GM21367 (cell line): ENCODE data around the gene SORT1.
"Not testable (repeated sequence)": the region's sequence is repeated elsewhere in the genome, so short reads cannot be mapped to it uniquely, and the experiment has no call there.

Source experiments
- ATAC-seq: cut with Tn5 transposase; IDR thresholded peaks from one replicate; pipeline ENCODE4 v1.9.1; 2021; ENCODE audit not compliant: unreplicated experiment

SORT1 gene

DNA sequence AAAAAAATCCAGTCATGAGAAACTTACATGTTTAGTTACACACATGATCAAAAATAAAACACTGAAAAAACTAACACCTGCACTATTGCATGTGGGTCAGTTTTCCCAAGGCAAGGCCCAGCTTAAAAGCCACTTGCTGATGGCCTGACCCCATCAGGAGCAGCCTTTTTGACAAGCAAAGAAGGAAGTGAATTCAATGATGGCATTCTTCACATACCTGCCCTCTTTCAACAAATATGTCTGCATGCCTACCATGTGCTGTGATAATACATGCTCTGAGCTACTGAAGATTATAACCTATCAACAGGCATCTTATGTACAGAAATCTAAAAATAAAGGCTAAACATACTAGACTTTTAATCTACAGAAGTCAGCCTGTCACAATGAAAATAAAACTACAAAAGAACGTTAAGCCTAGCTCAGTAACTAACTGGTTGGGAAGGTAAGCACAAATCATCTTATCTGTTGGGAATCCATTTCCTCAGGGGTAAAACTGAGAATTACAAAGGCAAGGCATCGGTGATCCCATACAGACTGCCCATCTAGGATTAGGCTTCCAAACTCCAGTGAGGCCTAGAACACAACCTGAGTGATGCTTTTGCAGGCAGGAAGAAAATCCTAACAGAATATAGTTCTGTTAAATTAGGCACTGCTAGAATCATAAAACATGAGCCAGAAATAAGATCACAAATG is 14.5 kb downstream of the SORT1 start:
- no peak for ATAC-seq

DNA sequence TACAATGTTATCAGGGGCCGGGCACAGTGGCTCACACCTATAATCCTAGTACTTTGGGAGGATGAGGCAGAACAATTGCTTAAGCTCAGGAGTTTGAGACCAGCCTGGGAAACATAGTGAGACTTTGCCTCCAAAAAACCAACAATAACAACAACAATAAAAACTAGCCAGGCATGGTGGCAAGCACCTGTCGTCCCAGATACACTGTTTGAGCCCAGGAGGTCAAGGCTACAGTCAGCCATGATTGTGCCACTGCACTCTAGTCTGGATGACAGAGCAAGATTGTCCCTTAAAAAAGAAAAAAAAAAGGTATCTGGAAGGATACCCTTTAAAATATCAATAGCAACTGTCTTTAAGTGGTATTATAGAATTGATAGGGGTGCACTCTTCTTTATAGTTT is 16.1 kb downstream of the SORT1 start:
- ATAC-seq: no peak

DNA sequence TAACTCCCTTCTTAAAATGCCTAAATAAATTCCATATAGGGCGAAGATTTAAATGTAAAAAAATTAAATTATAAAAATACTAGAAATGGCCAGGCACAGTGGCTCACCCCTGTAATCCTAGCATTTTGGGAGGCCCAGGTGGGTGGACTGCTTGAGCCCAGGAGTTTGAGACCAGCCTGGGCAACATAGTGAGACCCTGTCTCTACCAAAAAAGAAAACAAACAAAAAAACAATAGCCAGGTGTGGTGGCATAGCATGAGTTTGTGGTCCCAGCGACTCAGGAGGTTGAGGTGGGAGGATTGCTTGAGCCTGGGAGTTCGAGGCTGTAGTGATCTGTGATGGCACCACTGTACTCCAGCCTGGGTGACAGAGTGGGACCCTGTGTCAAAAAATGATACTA is 17.8 kb downstream of the SORT1 start:
- no peak for ATAC-seq

DNA sequence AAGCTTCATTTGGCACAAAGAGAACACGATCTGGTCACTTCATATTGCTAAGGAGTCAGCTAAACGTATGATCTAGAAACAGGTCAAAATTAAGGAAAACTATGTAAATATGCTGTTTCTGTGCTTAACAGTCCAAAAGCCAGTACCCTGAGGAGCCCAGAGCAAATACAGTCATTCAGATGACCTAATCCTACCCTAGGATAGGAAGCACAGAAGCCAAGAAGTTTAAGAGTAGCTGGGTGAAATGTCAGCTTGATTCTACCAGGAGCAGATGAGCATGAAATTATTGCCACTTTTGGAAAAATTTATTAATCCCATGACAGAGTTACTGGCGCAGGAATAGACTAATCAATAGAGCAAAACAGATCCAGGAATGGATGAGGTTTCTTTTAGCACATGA is 18.3 kb downstream of the SORT1 start:
- no peak for ATAC-seq

DNA sequence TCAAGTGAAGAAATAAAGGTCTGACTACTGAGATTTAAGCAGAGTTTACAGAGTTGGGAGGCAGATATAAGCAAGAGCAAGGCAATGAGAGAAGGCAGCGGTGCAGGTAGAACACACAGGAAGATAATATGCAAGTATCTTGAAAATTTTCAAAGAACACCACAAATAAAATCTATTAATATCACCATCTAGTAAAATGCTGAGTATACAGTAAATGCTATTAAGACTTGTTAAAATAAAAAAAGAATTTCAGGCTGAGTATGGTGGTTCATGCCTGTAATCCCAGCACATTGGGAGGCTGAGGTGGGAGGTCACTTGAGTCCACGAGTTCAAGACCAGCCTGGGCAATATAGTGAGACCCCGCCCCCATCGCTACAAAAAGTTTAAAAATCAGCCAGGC is 20.0 kb downstream of the SORT1 start:
- no peak for ATAC-seq

DNA sequence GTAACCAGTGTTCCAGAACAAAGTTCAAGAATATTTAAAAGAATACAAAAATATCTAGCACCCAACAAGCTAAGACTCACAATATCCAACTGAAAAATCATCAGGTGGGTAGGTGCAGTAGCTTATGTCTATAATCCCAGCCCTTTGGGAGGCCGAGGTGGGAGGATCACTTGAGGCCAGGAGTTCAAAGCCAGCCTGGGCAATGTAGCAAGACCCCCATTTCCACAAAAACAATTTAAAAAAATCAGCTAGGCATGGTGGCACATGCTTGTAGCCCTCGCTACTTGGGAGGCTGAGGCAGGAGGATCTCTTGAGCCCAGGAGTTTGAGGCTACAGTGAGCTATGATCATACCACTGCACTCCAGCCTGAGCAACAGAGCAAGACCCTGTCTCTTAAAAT is 24.0 kb downstream of the SORT1 start:
- ATAC-seq: not testable (repeated sequence)

DNA sequence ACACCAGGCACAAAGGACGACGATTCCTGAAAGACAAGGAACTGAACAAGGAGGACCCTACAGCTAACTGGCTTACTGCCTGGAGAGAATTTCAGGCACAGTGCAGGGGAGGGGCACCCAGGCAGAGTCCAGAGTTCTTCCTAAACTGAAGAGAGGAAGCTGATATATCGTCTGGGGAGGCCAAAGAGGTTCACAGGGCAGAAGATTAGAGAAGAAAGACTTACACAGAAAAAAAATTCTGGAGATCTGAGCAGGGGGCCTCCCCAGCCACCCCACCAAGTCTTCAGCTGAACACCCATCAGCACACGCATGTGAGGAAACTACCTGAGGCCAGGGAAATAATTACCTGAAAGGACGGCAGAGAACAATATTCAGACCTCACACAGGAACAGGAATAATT is 24.6 kb downstream of the SORT1 start:
- ATAC-seq: no peak

DNA sequence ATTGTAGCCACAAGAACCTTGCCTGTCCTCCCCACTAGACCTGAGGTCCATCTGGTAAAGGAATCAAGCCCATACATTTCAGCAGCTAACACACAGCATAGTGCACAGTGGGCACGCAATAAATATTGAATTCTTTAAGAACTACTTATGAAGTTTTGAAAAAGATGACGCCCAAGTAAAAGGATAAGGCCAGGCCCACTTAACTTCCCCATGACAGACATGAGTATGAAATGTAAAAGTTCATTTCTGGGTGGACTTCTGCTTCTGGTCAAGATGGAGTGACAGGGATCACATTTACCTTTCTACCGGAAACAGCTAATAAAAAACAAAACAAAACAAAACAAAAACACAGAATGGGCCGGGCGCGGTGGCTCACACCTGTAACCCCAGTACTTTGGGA is 25.4 kb downstream of the SORT1 start:
- ATAC-seq: no peak

DNA sequence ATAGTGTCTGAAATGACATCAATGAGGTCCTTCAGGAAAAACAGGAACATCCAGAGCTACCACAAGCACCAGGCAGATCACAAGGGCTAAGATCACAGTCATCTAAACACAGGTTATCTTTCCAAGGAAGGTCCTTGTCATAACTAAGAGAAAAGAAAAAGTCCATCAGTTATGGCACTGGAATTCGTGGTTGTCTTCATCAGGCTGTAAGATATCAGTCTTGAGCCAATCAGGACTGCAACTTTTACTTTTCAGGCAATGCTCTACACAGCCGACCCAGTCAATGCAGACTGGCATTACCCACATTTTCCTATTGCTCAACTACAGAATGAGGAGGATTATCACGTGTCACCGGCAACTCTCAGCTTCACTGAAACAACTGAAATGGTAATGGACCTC is 26.4 kb downstream of the SORT1 start:
- no peak for ATAC-seq

DNA sequence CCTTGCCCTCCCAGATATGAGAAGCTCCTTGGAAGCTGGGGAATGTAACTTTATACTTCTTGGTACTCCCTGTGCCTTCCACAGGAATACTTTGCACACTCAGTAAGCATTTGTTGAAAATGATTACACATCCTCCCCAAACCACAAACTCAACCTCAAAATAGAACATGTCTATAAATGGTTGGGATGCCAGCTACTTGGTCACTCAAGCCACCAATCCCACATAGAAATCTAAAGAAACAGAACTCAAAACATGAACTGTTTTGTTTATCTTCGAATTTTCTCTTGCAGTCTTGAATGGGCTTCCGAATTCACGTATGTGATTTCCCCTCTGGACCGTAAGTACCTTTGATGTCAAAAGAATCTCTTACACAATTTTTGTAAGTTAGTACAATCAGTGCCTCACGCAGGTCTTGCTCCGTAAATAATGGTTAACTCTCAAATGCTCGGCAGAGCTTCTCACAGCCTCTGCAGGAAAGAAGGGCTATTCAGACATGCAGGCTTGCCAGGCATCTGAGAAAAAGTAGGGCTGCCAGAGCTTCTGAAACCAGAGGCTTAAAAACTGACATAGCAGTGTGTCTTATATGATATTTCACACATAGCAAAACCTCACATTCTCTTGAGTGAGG is 26.9 kb downstream of the SORT1 start:
- ATAC-seq: no peak

DNA sequence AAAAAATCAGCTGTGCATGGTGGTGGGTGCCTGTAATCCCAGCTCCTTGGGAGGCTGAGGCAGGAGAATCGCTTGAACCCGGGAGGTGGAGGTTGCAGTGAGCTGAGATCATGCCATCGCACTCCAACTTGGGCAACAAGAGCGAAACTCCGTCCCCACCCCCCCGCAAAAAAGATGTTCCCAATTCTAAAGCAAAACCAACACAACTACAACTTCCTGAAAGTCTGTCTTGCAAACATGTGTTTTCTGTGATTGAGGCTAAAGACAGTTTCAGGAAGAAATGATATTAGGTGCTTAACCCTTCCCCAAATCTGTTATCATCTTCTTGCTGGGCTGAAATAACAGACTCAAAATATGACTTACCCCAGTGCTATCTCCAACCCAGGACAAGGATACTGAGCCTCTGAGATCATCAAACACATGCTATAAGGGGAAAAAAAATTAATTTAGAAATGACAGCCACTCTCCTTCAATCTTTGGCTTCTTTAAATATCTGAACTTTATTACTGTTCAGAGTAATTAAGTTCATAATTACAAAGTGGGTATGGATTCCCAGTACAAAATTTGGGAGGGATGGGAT is 28.5 kb downstream of the SORT1 start:
- no peak for ATAC-seq

DNA sequence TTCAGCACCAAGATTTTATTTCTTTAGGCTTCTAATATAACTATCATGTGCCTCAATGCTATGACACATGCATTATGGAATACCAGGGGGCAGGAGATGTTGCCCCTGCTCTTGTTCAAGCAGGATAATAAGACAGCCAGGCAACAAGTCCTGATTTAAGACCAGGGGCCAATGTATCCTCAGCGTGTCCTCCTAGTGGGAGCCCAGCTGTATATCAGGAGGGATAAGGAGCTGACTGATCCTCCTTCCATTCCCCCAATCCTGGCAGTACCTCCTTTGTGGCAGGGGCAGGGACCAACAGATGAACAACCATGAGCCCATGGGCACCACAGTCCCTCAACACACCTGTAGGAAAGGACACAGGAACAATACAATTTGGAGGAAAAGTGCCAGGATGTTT is 29.3 kb downstream of the SORT1 start:
- no peak for ATAC-seq

DNA sequence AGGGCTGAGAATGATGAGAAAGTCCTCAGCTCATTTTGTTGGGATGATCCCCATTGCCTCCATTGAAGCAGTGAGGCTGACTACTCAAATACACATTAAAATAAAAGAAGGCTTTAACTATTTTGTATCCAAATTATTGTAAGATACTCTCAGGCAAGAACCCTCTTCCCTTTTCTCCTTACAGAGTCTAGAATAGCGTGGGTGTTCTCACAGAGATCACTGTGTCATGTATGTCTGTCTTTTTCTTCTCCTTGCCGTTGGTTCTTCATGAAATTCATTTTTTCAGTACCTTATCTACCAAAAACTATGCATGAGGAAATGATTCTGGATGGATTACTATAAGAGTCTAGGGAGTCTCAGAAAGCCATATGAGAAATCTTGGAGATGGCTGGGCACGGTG is 30.1 kb downstream of the SORT1 start:
- no peak for ATAC-seq

DNA sequence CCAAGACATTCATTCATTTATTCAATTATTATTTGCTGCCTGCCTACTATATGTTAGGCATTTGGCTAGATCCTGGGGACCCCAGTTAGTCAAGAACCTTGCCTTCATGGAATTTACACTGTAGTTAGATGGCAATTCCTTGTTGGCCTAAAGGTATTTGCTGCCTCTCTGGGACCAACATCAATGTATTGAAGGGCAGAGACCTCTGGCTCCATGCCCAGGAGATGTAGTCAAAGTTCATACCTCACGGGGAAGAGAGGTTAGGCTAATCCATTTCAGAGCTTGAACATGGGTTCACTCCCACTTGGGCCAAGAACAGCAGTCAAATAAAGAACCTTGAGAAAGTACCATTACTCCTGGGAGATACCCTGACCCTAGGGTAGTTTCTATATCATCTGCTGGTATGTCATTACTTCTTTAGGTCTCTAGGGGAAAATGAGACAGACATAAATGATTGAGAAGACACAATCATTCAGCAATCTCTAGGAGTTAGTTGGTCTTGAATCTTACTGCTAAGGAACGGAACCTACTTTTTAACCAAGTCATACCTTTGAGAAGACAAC is 32.0 kb downstream of the SORT1 start:
- ATAC-seq: no peak

DNA sequence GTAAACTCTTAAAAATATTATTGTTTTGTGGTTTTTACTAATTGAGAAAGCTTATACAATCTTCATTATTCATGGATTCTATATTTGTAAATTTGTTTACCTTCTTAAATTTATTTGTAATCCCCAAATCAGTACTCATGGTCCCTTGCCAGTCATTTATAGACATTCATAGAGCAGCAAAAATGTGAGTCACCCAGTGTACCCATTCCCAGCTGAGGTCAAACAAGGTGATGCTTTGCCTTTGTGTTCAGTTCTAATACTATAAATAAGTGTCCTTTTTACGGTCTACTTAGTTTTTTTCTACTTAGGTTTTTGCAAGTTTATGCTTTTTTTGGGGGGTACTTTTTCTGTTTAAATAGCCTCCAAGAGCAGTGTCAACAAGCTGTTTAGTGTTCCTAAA is 36.1 kb downstream of the SORT1 start:
- no peak for ATAC-seq

DNA sequence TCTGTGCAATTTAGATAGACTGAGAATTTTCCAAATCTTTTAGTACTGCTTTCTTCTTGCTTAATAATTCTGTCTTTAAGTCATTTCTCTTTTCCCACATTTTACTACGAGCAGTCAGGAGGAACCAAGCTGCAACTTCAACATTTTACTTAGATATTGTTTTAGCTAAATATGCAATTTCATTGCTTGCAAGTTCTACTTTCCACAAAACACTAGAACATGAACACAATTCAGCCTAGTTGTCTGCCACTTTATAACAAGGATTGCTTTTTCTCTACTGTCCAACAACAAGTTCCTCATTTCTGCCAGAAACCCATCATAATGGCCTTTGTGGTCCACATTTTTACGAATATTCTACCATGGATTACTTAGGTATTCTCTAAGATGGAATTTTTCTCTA is 36.6 kb downstream of the SORT1 start:
- ATAC-seq: no peak

DNA sequence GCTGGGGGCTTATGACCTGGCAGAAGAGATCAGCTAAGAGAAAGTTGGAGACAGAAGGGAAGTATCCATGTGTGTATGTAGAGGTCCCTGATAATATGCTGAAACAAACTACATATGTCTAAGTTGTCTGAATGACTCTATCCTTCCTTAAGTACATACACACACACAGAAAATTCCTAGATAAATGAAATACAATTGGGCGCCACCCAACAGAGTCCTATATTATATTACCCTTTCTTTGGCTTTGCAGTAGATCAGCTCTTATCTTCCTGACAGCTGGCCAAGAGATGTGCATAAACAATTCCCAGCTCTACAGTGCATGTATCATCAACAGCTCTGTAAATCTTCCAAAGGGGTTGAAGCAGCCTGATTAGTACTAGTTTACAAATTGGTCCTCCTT is 40.1 kb downstream of the SORT1 start:
- no peak for ATAC-seq

DNA sequence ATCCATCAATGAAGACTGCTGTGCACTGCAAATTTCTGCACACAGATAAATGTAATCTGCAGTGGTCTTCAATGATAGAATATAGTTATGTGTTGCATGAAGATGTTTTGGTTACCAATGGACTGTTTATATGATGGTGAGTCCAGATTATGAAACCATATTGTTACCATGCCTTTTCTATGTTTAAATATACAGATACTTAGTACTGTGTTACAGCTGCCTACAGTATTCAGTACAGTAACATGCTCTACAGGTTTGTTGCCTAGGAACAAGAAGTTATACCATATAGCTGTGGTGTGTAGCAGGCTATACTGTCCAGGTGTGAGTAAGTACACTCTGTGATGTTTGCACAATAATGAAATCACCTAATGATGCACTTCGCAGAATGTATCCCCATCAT is 40.8 kb downstream of the SORT1 start:
- no peak for ATAC-seq

DNA sequence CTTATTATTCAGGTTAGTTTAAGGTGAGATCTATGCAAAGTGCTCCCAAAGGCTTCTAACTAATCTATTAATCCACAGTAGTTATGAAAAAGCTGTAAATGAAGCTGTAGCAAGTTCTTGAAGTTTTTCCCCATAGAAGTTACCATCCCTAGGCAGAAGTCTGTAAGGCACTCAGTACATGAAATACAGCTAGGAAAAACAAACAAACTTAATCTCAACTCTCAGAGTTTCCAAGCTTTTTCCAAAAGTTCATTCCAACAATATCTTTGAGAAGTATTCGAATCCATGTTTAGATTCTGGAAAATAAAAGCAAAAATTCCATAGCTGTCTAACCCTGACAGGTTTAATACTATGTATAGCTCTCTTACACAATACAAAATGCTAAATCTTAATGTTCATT is 41.2 kb downstream of the SORT1 start:
- no peak for ATAC-seq

DNA sequence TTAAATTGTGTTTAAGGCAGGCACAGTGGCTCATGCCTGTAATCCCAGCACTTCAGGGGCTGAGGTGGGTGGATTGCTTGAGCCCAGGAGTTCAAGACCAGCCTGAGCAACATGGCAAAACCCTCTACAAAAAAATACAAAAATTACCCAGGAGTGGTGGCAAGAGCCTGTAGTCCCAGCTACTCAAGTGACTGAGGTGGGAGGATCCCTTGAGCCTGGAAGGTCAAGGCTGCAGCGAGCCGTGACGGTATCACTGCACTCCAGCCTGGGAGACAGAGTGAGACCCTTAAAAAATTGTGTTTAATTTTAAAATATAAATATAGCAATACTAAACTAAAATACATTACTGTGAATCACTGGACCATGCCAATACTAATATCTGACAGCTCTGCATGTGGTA is 42.8 kb downstream of the SORT1 start:
- ATAC-seq: no peak

DNA sequence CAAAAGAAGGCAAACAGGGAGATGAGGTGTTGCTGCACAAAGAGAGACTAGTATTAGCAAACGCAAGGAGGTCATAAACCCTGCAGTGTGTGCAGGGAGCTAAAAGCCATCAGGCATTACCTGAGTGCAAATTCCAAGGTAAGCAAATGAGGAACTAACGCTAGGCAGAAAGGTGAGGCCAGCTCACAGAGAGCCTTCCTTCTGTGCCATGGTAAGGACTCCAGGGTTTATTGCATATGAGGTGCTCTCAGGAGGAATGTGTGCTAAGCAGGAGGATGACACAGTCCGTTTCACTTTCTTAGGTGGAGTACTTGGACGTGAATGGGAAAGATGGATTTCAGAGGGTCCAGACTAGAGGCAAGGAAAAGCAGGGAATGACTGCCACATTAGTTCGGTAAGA is 46.3 kb downstream of the SORT1 start:
- ATAC-seq: no peak

DNA sequence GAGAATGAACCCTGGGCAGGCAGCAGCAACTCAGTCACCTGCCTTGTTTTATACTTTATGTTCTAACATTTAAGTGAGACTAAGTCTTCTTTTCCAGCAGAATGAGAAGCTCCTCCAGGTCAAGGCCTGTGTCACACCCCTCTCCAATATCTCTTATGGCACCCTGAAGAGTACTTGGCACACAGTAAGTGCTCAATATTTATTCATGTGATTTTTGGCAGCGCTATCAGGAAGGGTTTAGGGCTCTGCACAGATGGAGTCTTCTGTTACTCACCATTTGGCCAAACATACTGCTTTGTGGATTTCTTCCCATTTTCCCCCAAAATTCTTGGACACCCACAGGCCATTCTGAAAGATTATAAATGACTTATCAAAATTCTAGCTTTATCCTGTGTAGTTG is 47.1 kb downstream of the SORT1 start:
- ATAC-seq: no peak
